ENCODE measurements around the gene KANSL1. TPM values are rescaled to one million over a fixed set of nuclear protein-coding genes. Genes with fewer than 3 reads are reported as not detected.

KANSL1 gene
- polyA plus RNA-seq, 1 donor, result 39.6 TPM

GRCh38 chr17:45998987-45999899, 194.0 kb downstream of the KANSL1 start, which contains the start of gene STH:
STH (plus strand) TSS chr17:45999250; CDS start chr17:45999280, 30 bp downstream.
- DNase-seq, result no peak

- no peak for DNase-seq
Measured at GRCh38 chr17:45997624-45998023, 195.6 kb downstream of the KANSL1 start.

- no peak for DNase-seq
Measured at GRCh38 chr17:45997166-45997565, 196.1 kb downstream of the KANSL1 start.

GRCh38 chr17:45996282-45996937, 196.8 kb downstream of the KANSL1 start:
- no peak for DNase-seq

- DNase-seq, result no peak
Measured at GRCh38 chr17:45995627-45996270, 197.5 kb downstream of the KANSL1 start.

GRCh38 chr17:45994987-45995386, 198.2 kb downstream of the KANSL1 start:
- no peak for DNase-seq

GRCh38 chr17:45993962-45994627, 199.1 kb downstream of the KANSL1 start:
- DNase-seq, result no peak

GRCh38 chr17:45992904-45993303, 200.3 kb downstream of the KANSL1 start:
- DNase-seq, result no peak

GRCh38 chr17:45992175-45992574, 201.1 kb downstream of the KANSL1 start:
- DNase-seq, result no peak

GRCh38 chr17:45991341-45991740, 201.9 kb downstream of the KANSL1 start:
- DNase-seq, result no peak

GRCh38 chr17:45990886-45991285, 202.3 kb downstream of the KANSL1 start:
- DNase-seq, result no peak

- no peak for DNase-seq
Measured at GRCh38 chr17:45989759-45990158, 203.5 kb downstream of the KANSL1 start.

GRCh38 chr17:45987706-45988105, 205.5 kb downstream of the KANSL1 start:
- no peak for DNase-seq

GRCh38 chr17:45986056-45986455, 207.2 kb downstream of the KANSL1 start:
- no peak for DNase-seq

GRCh38 chr17:45985447-45985846, 207.8 kb downstream of the KANSL1 start:
- DNase-seq, result no peak

- no peak for DNase-seq
Measured at GRCh38 chr17:45984368-45984767, 208.9 kb downstream of the KANSL1 start.

- no peak for DNase-seq
Measured at GRCh38 chr17:45983614-45984310, 209.5 kb downstream of the KANSL1 start.

GRCh38 chr17:45982791-45983613, 210.2 kb downstream of the KANSL1 start:
- DNase-seq, result no peak

GRCh38 chr17:45981306-45981705, 211.9 kb downstream of the KANSL1 start:
- no peak for DNase-seq

GRCh38 chr17:45980855-45981254, 212.4 kb downstream of the KANSL1 start:
- no peak for DNase-seq
